WTC11 (cell line): Measurements from ENCODE around the gene CDH3. TPM values are rescaled to one million over a fixed set of nuclear protein-coding genes. Genes with fewer than 3 reads are reported as not detected.
"Not testable (repeated sequence)": the region's sequence is repeated elsewhere in the genome, so short reads cannot be mapped to it uniquely, and the experiment has no call there.

Experiments used
- ATAC-seq: fragments of 200-7000 bp; cut with Tn5 transposase; 2 replicates; pipeline ENCODE4 v1.10.0; 2021; ENCODE audit warnings: mild to moderate bottlenecking, moderate library complexity
- CTCF ChIA-PET: fragments of 300-600 bp; sonication (Branson Sonifier 250); formaldehyde crosslinking; loops from one replicate; lab custom pipeline; 2021; ENCODE audit warnings: antibody characterized with exemption; lab: Charles Lee
- POLR2A ChIA-PET: fragments of 350-600 bp; sonication (Branson Sonifier 250); formaldehyde crosslinking; loops from one replicate; lab custom pipeline; 2021; ENCODE audit warnings: antibody characterized with exemption; lab: Charles Lee
- DNase-seq: peaks from one replicate; pipeline ENCODE4 v3.0.0; 2021; ENCODE audit warnings: low spot score
- H3K27ac Mint-ChIP-seq: 2 replicates; pipeline ENCODE4 v1.8.0; 2021; ENCODE audit warnings: mixed read lengths
- H3K27me3 Mint-ChIP-seq: 2 replicates; pipeline ENCODE4 v1.8.0; 2021; ENCODE audit warnings: low read depth, mild to moderate bottlenecking, moderate library complexity, mixed read lengths
- H3K36me3 Mint-ChIP-seq: 2 replicates; pipeline ENCODE4 v1.8.0; 2021; ENCODE audit warnings: mixed read lengths
- H3K4me1 Mint-ChIP-seq: 2 replicates; pipeline ENCODE4 v1.8.0; 2022; ENCODE audit warnings: mixed read lengths
- H3K4me3 Mint-ChIP-seq: 2 replicates; pipeline ENCODE4 v1.8.0; 2021; ENCODE audit warnings: mild to moderate bottlenecking, moderate library complexity, mixed read lengths
- H3K9me3 Mint-ChIP-seq: 2 replicates; pipeline ENCODE4 v1.8.0; 2021; ENCODE audit warnings: mixed read lengths
- CREB1 ChIP-seq: sonication (generic); formaldehyde crosslinking; IDR thresholded peaks from 2 replicates; pipeline ENCODE4 v1.8.0; 2023; ENCODE audit warnings: mild to moderate bottlenecking, missing genetic modification reagents
- NFATC4 ChIP-seq: fragments of 250-450 bp; sonication (Bioruptor Pico); IDR thresholded peaks from 2 replicates; pipeline ENCODE4 v1.9.0; 2021; ENCODE audit warnings: mild to moderate bottlenecking
- PRRX2 ChIP-seq: fragments of 250-450 bp; sonication (Bioruptor Pico); IDR thresholded peaks from 2 replicates; pipeline ENCODE4 v1.8.0; 2021; ENCODE audit warnings: mild to moderate bottlenecking
- RELA ChIP-seq: sonication (generic); formaldehyde crosslinking; IDR thresholded peaks from 2 replicates; pipeline ENCODE4 v1.8.1; 2022; ENCODE audit warnings: missing genetic modification reagents, mild to moderate bottlenecking, borderline replicate concordance
- SOX15 ChIP-seq: fragments of 250-450 bp; sonication (Bioruptor Pico); IDR thresholded peaks from 2 replicates; pipeline ENCODE4 v1.9.0; 2021; ENCODE audit warnings: mild to moderate bottlenecking
- ZNF396 ChIP-seq: fragments of 250-450 bp; sonication (Bioruptor Pico); IDR thresholded peaks from 2 replicates; pipeline ENCODE4 v1.8.0; 2021; ENCODE audit warnings: mild to moderate bottlenecking, moderate library complexity, borderline replicate concordance
- total RNA-seq: library from RNA; stranded (reverse); gene quantifications from 3 replicates; pipeline ENCODE4 v1.2.3, GENCODE V29; 2021
- TF ChIP-seq, protein P1 (sequence below): sonication (generic); formaldehyde crosslinking; IDR thresholded peaks from 2 replicates; pipeline ENCODE4 v1.8.0; 2023; ENCODE audit warnings: mild to moderate bottlenecking, missing genetic modification reagents
- TF ChIP-seq, protein P2 (sequence below): fragments of 250-450 bp; sonication (Bioruptor Pico); IDR thresholded peaks from 2 replicates; pipeline ENCODE4 v1.9.0; 2021; ENCODE audit warnings: mild to moderate bottlenecking
- TF ChIP-seq, protein P3 (sequence below): fragments of 200-600 bp; IDR thresholded peaks from 2 replicates; pipeline ENCODE4 v1.8.0; 2022; ENCODE audit warnings: antibody characterized with exemption
- TF ChIP-seq, protein P4 (sequence below): sonication (generic); formaldehyde crosslinking; IDR thresholded peaks from 2 replicates; pipeline ENCODE4 v1.8.0; 2022; ENCODE audit warnings: missing genetic modification reagents

The CDH3 gene
- total RNA-seq, 1 experiment from 2014 or later = 128 TPM

DNA sequence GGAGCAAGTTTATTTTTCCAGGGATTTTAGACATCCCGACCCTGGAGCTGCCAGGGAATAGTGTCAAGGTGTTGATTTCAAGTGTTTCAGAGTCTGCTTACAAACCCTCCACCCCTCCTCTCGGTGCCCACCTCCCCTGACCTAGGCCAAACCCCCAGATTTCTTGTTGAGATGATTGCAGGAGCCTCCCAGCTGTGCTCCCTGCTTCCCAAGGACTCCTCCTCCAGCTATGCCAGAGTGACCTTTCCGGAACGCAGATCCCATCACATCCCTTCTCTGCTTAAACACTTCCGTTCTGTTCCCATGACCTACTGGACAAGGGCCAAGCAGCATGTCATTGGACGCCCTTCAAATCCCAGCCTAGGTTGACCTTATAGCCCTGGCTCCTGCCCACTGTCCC is 68.3 kb downstream of the CDH3 start:
- Mint-ChIP-seq H3K4me3 (no peak overlapping the region), H3K36me3 (no peaks in the 10 kb centered on the region), H3K27ac (no peak overlapping the region; the same call in 1 of the 2 replicates), H3K27me3 (no peaks in the 10 kb centered on the region), H3K4me1 (peaks cover 41% of the 10 kb centered on the region), H3K9me3 (no peaks in the 10 kb centered on the region)
- no peak for DNase-seq
- CTCF ChIA-PET = no interaction called here
- TF ChIP-seq, protein P1, sequence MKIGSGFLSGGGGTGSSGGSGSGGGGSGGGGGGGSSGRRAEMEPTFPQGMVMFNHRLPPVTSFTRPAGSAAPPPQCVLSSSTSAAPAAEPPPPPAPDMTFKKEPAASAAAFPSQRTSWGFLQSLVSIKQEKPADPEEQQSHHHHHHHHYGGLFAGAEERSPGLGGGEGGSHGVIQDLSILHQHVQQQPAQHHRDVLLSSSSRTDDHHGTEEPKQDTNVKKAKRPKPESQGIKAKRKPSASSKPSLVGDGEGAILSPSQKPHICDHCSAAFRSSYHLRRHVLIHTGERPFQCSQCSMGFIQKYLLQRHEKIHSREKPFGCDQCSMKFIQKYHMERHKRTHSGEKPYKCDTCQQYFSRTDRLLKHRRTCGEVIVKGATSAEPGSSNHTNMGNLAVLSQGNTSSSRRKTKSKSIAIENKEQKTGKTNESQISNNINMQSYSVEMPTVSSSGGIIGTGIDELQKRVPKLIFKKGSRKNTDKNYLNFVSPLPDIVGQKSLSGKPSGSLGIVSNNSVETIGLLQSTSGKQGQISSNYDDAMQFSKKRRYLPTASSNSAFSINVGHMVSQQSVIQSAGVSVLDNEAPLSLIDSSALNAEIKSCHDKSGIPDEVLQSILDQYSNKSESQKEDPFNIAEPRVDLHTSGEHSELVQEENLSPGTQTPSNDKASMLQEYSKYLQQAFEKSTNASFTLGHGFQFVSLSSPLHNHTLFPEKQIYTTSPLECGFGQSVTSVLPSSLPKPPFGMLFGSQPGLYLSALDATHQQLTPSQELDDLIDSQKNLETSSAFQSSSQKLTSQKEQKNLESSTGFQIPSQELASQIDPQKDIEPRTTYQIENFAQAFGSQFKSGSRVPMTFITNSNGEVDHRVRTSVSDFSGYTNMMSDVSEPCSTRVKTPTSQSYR (CRISPR knock-in tag) = no peak
- ATAC-seq = no peak
- POLR2A ChIA-PET = no interaction called here

DNA sequence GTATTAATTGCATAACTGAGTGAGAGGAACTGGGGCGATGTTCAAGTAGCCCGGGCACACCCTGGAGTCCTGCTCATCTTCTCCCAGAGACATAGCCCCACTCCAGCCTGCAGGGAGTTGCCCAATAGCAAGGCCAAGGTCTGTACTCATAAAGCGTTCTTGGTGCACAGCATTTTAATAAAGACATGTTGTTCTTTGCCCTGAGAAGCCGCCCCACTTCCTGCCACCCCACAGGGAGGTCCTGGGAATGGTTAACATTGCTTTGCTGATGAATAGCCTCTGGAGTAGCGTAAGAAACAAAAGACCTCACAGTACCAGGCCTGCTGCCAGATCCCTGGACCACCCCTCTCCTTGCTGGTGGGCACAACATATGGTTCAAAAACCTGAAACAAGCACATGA is 70.4 kb downstream of the CDH3 start:
- POLR2A ChIA-PET = no interaction called here
- Mint-ChIP-seq H3K4me1 (peaks cover 32% of the 10 kb centered on the region), H3K27me3 (no peaks in the 10 kb centered on the region), H3K9me3 (no peaks in the 10 kb centered on the region), H3K4me3 (no peak overlapping the region), H3K27ac (peak overlapping the region; percentile 68), H3K36me3 (no peaks in the 10 kb centered on the region)
- ATAC-seq (peak; percentile 43), DNase-seq (no peak)
- TF ChIP-seq CREB1 = no peak
- TF ChIP-seq RELA (CRISPR knock-in tag) = no peak
- TF ChIP-seq, protein P2, sequence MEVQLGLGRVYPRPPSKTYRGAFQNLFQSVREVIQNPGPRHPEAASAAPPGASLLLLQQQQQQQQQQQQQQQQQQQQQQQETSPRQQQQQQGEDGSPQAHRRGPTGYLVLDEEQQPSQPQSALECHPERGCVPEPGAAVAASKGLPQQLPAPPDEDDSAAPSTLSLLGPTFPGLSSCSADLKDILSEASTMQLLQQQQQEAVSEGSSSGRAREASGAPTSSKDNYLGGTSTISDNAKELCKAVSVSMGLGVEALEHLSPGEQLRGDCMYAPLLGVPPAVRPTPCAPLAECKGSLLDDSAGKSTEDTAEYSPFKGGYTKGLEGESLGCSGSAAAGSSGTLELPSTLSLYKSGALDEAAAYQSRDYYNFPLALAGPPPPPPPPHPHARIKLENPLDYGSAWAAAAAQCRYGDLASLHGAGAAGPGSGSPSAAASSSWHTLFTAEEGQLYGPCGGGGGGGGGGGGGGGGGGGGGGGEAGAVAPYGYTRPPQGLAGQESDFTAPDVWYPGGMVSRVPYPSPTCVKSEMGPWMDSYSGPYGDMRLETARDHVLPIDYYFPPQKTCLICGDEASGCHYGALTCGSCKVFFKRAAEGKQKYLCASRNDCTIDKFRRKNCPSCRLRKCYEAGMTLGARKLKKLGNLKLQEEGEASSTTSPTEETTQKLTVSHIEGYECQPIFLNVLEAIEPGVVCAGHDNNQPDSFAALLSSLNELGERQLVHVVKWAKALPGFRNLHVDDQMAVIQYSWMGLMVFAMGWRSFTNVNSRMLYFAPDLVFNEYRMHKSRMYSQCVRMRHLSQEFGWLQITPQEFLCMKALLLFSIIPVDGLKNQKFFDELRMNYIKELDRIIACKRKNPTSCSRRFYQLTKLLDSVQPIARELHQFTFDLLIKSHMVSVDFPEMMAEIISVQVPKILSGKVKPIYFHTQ (CRISPR knock-in tag) = no peak
- no peak for TF ChIP-seq ZNF396 (CRISPR knock-in tag)
- TF ChIP-seq, protein P3, sequence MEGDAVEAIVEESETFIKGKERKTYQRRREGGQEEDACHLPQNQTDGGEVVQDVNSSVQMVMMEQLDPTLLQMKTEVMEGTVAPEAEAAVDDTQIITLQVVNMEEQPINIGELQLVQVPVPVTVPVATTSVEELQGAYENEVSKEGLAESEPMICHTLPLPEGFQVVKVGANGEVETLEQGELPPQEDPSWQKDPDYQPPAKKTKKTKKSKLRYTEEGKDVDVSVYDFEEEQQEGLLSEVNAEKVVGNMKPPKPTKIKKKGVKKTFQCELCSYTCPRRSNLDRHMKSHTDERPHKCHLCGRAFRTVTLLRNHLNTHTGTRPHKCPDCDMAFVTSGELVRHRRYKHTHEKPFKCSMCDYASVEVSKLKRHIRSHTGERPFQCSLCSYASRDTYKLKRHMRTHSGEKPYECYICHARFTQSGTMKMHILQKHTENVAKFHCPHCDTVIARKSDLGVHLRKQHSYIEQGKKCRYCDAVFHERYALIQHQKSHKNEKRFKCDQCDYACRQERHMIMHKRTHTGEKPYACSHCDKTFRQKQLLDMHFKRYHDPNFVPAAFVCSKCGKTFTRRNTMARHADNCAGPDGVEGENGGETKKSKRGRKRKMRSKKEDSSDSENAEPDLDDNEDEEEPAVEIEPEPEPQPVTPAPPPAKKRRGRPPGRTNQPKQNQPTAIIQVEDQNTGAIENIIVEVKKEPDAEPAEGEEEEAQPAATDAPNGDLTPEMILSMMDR = no peak
- TF ChIP-seq, protein P4, sequence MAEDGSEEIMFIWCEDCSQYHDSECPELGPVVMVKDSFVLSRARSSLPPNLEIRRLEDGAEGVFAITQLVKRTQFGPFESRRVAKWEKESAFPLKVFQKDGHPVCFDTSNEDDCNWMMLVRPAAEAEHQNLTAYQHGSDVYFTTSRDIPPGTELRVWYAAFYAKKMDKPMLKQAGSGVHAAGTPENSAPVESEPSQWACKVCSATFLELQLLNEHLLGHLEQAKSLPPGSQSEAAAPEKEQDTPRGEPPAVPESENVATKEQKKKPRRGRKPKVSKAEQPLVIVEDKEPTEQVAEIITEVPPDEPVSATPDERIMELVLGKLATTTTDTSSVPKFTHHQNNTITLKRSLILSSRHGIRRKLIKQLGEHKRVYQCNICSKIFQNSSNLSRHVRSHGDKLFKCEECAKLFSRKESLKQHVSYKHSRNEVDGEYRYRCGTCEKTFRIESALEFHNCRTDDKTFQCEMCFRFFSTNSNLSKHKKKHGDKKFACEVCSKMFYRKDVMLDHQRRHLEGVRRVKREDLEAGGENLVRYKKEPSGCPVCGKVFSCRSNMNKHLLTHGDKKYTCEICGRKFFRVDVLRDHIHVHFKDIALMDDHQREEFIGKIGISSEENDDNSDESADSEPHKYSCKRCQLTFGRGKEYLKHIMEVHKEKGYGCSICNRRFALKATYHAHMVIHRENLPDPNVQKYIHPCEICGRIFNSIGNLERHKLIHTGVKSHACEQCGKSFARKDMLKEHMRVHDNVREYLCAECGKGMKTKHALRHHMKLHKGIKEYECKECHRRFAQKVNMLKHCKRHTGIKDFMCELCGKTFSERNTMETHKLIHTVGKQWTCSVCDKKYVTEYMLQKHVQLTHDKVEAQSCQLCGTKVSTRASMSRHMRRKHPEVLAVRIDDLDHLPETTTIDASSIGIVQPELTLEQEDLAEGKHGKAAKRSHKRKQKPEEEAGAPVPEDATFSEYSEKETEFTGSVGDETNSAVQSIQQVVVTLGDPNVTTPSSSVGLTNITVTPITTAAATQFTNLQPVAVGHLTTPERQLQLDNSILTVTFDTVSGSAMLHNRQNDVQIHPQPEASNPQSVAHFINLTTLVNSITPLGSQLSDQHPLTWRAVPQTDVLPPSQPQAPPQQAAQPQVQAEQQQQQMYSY (CRISPR knock-in tag) = no peak
- TF ChIP-seq PRRX2 = no peak
- TF ChIP-seq NFATC4 (CRISPR knock-in tag) = no peak
- no peak for TF ChIP-seq SOX15 (CRISPR knock-in tag)
- CTCF ChIA-PET = no interaction called here

DNA sequence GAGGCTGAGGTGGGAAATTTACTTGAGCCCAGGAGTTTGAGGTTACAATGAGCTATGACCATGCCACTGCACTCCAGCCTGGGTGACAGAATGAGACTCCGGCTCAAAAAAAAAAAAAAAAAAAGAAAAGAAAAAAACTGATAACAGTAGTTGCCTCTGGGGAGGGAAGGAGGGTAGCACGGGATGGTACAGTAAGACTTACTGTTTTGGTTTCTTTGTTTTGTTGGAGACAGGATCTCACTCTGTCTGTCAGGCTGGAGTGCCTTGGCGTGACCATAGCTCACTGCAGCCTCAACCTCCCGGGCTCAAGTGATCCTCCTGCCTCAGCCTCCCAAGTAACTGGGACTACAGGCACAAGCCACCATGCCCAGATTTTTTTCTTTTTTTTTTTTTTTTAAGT is 71.4 kb downstream of the CDH3 start:
- ChIA-PET POLR2A (interaction anchor here (0.7 kb wide), 3 partner anchors 25 to 377 kb away, joined by 3 to 7 read pairs (median 6); no protein-coding TSS in a partner anchor), CTCF (interaction anchor here (0.6 to 1.0 kb wide), 2 partner anchors 41 to 195 kb away, joined by 4 to 5 read pairs; no protein-coding TSS in a partner anchor)
- not testable (repeated sequence) for H3K9me3 Mint-ChIP-seq, H3K4me3 Mint-ChIP-seq, H3K36me3 Mint-ChIP-seq, DNase-seq, H3K27ac Mint-ChIP-seq, ATAC-seq, H3K27me3 Mint-ChIP-seq
- H3K4me1 Mint-ChIP-seq = peaks cover 24% of the 10 kb centered on the region
